Measurements from ENCODE around the gene MMD.

DNA sequence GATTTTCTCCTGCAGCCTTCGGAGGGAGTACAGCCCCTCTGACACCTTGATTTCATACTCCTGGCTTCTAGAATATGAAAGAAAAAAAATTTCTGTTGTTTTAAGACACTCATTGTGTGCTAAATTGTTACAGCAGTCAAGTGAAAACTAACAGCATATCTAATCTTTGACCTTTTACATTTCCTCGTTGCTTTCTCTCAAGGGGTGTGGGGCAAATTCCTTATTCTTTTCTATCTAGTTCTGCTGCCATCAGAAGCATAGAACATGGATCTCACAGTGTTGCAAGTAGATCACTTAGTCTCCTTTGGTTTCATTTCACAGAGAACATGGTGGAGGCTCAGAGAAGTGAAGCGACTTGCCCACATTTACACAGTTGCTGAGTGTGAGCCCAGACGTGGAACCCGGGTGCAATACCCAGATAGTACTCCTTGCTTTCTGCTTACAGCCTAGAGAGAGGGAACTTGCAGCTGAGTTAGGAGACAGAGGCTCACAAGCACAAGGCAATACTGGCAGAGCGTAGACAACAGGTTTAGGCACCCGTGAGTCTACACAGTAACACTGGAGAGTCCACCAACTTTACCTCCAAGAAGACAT lies 28.7 kb upstream of the MMD start:
- TF ChIP-seq, protein P1, sequence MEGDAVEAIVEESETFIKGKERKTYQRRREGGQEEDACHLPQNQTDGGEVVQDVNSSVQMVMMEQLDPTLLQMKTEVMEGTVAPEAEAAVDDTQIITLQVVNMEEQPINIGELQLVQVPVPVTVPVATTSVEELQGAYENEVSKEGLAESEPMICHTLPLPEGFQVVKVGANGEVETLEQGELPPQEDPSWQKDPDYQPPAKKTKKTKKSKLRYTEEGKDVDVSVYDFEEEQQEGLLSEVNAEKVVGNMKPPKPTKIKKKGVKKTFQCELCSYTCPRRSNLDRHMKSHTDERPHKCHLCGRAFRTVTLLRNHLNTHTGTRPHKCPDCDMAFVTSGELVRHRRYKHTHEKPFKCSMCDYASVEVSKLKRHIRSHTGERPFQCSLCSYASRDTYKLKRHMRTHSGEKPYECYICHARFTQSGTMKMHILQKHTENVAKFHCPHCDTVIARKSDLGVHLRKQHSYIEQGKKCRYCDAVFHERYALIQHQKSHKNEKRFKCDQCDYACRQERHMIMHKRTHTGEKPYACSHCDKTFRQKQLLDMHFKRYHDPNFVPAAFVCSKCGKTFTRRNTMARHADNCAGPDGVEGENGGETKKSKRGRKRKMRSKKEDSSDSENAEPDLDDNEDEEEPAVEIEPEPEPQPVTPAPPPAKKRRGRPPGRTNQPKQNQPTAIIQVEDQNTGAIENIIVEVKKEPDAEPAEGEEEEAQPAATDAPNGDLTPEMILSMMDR (IDR thresholded peaks at IDR 0.05): no peak
- TF ChIP-seq ZNF138 (CRISPR knock-in tag; conservative IDR thresholded peaks at IDR 0.05): no peak
- no peak for TF ChIP-seq ZNF121 (CRISPR knock-in tag; IDR thresholded peaks at IDR 0.05)
- no peak for TF ChIP-seq NFYB (CRISPR knock-in tag; conservative IDR thresholded peaks at IDR 0.05; ENCODE audit: low read depth)
